GM21390 (cell line): ENCODE data around the gene ABLIM2.

Source experiments
- ATAC-seq: cut with Tn5 transposase; IDR thresholded peaks from one replicate; pipeline ENCODE4 v1.9.1; 2021; ENCODE audit not compliant: unreplicated experiment

Gene ABLIM2

GRCh38 chr4:8159537-8160232 is 1.1 kb upstream of the ABLIM2 start:
- no peak for ATAC-seq

DNA sequence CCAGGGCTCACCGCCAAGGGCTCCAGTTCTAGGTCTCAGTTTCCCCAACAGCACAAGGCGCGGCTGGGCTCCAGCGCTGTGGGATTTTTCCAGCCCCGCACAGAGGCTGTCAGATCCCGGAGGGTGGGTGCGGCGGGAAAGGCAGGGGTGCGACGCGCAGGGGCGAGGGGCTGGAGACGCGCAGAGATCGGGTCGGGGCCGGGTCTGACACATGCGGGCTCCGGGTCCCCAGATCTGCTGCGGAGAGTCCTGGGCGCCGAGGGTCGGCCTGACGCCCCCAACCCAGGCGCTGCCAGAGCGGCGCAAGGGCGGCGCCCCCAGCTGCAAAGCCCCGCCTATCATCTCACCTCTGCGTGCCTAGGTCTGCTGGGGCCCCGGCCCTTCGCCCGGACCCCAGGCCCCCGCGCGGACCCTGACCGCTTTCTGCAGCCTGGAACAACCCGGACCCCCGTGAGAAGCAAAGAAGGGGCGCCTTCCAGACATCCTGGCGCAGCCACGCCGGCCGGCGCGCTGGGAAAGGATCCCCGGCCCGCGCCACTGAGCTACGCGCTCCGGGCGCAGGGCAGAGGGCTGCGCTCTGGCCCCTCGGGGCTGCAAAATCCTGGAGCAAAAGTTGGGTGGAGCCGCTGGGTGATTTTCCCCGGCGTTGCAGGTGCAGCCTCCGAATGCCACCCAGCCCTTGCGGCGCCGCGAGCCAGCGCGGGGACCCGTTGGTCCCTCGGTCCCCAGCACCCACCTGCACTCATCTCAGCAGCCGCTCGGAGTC is 486 bp downstream of the ABLIM2 start:
- no peak for ATAC-seq

DNA sequence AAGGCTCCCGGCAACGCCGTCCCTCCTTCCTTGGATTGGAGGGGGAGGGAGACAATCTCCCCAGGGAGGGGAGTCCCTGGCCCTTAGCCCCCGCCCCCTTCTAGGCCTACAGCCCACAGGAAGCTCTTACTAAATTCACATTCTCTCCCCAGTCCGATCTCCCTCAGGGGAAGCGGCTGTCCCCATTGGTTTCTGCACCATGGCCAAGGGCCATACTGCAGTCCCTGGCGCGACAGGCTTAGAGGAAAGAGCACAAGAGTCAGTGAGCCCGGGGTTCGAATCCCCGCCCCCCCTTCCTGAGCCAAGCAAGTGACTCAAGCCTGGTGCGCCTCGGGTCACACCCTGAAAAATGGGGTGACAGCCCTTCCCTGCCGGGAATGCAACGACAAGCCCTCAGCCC is 1.1 kb downstream of the ABLIM2 start:
- no peak for ATAC-seq

- ATAC-seq = no peak
Measured at GRCh38 chr4:8156617-8157016, 2.0 kb downstream of the ABLIM2 start.

GRCh38 chr4:8155660-8156421 is 2.8 kb downstream of the ABLIM2 start:
- no peak for ATAC-seq

DNA sequence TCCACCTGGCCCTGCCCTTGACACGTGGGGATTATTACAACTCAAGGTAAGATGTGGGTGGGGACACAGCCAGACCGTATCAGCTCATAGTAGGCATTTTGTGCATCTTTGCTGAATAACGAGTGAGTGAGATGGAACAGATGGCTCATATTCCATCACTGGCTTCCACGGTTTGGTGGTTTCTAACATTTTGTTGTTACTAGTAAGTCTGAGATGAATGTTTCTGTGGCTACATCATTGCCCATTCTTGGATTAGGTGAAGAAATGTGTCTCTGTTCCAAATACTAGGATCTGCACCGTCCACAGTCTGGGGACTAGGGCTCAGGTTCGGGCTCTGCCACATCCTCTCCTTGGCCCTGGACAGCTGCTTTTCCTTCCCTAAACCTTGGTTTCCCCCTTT is 3.6 kb downstream of the ABLIM2 start:
- no peak for ATAC-seq

GRCh38 chr4:8153441-8153840 is 5.2 kb downstream of the ABLIM2 start:
- ATAC-seq = no peak

DNA sequence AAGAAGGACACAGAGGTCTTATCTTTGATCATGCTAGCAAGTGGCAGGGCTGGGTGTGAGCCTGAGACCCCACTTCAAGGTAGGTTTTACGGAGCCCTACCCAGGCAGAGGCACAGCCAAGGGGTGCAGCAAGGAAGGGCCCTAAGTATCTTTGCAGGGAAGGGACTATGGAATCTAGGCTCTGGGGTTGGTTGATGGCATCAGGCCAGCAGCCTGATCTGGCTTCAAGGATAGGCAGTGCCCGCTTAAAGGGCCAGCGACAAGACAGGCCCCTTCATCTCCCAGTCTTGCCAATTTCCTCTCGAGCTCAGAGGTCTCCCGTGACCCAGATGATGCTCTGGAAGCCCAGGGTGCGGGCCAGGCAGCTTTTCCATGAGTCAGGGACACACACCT is 5.8 kb downstream of the ABLIM2 start:
- ATAC-seq = no peak

DNA sequence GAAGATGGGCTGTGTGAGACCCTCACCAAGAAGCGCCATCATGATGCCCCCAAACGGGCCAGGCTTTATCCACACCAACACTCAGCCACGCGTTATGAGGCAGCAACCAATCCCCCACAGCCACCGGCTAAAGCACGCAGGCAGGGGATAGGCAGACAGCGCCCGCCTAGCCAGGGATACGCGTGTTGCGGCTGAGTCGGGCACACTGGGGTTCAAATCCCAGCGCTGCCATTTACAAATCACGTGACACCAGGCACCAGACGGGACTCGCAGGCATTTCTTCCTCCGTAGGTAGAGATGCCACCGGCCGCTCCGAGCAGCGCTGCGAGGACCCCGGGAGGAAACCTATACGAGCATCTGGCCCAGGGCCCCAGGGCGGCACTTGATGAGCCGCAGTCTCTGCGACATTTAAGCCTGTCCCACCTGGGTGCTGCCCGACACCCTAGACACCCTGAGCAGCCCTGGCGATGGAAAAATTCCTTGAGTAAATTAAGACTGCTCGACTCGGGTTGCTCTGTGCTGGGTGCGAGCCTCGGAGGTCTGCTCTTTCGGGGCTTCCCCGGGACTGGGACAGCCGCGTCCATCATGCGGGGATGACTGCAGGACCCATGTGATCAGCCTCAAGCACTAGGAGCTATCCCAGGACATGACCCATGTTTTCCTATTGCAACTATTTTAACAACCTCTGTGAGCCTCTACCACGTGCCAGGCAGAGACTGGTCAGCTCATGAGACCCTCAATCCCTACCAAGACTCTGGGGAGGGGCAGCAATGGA is 6.3 kb downstream of the ABLIM2 start:
- no peak for ATAC-seq

DNA sequence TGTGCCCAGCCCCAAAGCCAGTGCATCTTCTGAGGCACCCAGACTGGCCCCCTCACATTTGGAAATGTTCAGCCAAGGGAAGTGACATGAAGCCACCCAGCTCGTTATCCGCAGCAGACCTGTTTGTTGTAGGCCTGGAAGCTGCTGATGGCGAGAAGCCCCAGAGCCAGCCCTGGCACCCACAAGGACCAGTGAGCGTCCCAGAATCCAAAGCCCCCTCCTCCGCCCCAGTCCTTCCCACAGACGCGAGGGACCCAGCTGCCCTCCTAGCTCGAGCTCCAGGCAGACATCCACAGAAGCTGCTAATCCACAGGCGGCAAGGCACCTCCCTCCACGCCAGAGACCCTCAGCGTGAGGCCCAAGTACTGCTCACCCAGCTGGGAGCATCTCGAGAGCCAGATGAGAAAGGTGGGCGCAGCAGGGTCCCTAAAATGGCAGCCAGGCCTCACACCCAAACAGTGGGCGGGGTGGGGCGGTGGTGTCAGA is 7.4 kb downstream of the ABLIM2 start:
- ATAC-seq = no peak

DNA sequence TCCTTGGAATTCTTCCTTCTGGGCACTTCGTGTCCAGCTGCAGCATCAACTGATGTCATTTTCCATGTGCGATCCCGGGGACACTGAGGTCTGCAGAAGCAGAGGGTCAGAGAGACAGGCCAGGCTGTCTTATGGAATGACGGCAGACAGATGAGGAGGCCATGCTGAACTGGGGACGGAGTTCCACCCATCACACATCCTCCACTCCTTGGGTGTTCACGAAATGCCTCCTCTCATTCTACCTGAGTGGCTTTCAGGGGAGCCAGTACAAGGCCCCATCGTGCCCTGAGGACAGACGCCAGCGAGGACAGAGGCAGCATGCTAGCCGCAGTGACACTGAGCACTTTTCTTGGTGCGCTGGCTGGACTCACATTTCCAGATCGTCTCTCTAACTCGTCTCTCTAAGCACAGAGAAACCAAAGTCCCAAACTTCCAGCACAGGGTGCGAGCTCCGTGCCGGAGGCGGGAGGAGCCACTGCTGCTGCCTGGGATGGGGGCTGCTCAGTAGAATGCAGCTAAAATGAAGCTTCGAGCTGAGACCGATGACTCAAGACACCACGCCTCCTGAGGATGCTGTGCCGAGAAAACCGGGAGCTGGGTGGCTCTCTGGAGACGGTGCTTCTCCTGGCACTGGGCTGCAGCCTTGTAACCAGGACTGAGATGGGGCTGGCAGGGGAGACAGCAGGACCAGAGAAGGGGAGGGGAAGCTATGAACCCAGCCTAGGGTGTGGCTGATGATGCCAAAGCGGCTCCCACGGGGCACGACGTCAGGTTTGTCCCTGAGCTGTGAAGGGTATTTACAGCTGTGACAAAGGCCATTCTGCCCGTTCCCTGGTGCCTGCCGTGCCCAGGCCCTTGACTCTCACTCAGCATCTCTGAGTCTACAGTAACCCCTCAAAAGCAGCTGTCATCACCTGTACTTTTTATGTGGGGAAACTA is 8.2 kb downstream of the ABLIM2 start:
- ATAC-seq = no peak

DNA sequence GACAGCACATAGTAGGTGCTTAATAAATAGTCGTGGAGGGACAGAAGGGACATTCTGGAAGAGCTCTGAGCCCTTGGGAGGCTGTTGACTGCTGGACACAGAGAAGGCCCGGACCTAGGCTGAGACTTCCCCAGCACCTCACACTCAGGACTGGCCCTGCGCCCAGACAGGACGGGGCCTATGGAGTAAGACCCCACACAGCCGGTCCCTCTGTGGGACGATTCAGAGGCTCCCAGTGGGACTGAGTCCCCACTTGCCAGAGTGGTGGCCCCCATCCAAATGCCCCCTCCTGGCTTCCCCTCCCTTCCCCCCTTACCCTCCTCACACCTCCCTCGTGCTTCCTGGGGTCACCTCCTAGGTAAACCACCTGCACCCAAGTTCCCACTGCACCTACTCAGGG is 8.9 kb downstream of the ABLIM2 start:
- ATAC-seq = no peak

DNA sequence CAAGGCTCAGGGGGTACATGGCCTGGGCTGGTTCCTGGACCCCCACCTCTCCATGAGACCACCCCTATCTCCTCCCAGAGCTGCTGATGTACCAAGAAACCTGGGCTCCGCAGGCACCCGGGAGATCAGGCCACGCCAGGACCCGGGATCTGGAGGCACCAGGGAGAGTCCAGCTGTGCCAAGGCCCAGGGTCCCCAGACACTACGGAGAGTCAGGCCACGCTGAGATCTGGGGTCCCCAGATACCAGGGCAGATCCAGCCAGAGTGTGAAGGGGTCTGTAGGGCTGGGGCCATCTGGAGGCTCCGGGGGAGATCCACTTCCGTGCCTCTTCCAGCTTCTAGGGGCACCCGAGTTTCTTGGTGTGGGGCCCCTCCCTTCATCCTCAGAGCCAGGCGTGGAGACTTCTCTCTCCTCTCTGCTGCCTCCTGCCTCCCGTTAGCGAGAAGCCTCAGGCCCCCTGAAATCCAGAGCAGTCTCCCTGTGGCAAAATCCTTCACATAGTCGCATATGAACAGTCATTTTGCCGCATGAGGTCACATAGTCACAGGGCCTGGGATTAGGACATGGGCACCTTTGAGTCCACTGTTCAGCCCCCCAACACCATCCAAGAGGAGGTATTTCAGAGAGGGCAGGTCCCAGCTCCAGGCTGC is 9.7 kb downstream of the ABLIM2 start:
- no peak for ATAC-seq

DNA sequence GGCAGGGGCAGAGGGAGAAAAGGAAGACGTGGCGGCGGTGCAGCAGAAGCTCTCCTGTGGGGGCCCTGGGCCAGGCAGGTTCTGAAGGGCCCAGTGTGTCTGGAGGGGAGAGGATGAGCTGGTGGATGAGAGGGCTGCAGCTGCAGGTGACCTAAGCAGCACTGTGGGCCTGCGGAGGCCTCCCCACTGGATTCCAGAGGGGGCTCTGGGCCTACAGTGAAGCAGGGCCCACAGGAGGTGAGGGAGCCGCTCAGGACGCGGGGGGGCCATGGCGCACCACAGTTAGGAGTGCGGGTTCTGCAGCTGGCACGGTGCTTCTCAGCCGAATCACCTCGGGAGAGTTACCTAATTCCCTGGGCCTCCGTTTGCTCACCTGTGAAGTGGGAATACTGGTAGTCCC is 10.5 kb downstream of the ABLIM2 start:
- no peak for ATAC-seq

DNA sequence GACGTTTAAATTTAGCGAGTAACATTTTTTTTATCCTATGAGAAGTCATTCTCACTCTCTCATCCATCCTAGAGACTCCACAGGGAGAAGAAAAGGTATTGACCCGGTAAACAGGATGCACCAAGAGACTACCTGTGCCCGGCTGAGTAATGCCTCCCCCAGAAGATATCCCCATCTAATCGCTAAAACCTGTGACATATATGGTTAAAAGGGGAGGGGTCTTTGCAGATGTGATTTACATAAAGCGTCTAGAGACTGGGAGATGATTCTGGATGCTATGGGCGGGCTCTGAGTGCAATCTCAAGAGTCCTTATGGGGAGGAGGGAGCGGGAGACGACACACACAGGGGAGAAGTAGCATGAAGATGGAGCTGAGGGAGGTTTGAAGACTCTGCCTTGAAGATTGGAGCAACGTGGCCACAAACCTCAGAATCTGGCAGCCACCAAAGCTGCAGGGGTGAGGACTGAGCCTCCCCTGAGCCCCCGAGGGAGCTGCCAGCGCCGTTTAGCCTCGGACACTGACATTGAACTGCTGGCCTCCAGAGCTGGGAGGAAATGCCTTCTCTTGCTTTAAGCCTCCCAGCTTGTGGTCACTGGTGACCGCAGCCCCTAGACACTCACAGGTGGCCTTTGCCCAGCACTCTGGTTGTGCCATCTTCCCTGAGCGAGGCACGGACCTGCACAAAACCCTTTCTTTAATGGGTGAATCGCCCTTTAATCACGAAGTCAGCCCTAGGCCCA is 11.2 kb downstream of the ABLIM2 start:
- ATAC-seq = no peak

- ATAC-seq = no peak
Measured at GRCh38 chr4:8146157-8146556, 12.5 kb downstream of the ABLIM2 start.

GRCh38 chr4:8144359-8144758 is 14.3 kb downstream of the ABLIM2 start:
- no peak for ATAC-seq

- no peak for ATAC-seq
Measured at GRCh38 chr4:8143392-8144140, 15.0 kb downstream of the ABLIM2 start.
